T follicular helper cell (primary cell): ENCODE results near the gene DIP2C.
"Not testable (repeated sequence)": the region's sequence is repeated elsewhere in the genome, so short reads cannot be mapped to it uniquely, and the experiment has no call there.

ENCODE experiments used
- DNase-seq: peaks from one replicate; pipeline ENCODE4 v3.0.0-alpha.2; 2020; ENCODE audit warnings: low read depth

DIP2C gene

DNA sequence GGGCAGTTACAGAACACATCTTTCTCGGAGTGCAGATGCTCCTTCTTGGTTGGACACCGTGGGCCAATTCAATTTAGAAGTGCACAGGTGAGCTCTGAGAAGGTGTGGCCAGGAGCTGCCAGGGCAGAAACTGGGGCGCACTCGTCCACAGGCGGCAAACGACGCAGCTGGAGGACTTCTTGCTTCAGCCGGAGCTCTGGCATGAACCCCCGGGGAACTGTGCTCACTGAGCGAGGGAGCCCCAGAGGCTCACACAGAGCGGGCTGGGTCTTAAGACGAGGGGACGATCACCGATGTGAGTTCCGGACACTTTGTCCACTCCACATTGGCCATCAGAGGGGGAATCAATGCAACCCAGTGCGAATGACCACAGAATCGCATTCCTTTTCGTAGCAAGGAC, 413.8 kb downstream of the DIP2C start:
- DNase-seq: no peak

GRCh38 chr10:274866-275265, 414.6 kb downstream of the DIP2C start:
- DNase-seq: no peak

GRCh38 chr10:273088-273487, 416.4 kb downstream of the DIP2C start:
- no peak for DNase-seq

DNA sequence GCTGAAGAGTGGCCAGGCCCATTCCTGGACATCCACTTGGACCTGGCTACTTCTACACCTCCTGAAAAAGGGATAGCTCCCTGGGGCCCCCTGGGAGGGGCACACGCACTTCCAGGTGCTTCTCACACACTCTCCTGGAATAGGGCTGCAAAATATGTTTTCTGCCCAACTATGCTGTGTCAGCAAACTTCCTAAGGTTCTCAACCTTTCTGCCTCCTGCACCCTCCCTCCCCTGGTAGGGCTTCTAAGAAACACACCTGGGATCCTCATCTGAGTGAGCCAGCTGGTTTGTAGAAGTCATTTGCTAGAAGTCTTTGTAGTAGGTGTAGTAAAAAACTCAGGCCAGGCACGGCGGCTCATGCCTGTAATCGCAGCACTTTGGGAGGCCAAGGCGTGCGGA, 417.7 kb downstream of the DIP2C start:
- no peak for DNase-seq

GRCh38 chr10:271201-271600, 418.3 kb downstream of the DIP2C start:
- DNase-seq: no peak

GRCh38 chr10:269440-270074, 419.9 kb downstream of the DIP2C start:
- DNase-seq: no peak

DNA sequence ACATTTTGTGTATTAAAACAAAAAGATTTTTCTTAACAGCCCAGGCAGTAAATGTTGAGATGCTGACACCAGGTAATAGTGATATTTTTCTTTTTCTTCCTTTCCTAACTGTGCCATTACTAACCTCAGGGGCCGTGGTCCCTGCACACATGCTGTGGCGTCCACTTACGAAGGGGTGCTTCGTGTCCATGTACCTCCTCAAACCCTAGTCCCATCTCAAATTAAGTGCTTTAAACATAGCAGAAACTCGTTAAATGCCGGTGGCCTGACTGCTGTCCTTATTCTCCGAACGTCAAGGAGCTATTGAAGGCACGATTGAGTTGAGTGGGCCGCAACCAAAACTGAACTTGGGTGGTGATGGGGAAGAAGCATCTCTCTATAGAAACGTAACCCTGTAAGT, 421.8 kb downstream of the DIP2C start:
- no peak for DNase-seq

GRCh38 chr10:266974-267425, 422.5 kb downstream of the DIP2C start:
- no peak for DNase-seq

GRCh38 chr10:265816-266588, 423.5 kb downstream of the DIP2C start:
- not testable (repeated sequence) for DNase-seq

GRCh38 chr10:265074-265440, 424.4 kb downstream of the DIP2C start:
- DNase-seq: not testable (repeated sequence)

GRCh38 chr10:264160-265073, 425.1 kb downstream of the DIP2C start:
- DNase-seq: not testable (repeated sequence)

DNA sequence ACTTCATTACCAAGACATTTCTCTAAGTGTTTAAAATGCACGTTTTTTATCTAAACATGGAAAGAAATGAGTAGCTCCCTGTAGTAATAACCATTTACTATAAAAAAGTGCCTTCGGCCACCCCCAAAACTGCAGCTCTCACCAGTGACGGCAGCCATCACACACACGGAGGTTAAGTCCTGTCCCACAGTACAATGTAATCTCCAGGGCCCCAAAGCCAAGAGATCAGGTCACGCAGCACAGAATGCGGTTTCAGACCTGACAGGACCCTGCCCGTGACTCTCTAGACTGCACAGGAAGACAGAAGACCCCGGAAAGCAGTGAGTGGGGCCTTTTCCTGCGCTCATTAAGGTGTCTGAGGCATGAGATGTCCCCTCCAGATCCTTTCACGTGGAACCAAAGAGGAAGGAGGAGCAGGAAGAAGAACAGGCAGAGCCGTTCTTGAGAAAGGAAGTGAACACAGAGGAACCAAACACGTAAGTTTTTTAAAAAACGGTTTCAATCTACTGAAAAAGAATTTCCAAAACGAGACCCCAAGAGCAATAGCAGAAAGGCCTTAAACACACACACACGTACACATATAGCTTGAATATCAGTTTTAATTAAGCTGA, 428.5 kb downstream of the DIP2C start:
- no peak for DNase-seq

- DNase-seq: no peak
Observed at GRCh38 chr10:251982-252582, 437.4 kb downstream of the DIP2C start.

DNA sequence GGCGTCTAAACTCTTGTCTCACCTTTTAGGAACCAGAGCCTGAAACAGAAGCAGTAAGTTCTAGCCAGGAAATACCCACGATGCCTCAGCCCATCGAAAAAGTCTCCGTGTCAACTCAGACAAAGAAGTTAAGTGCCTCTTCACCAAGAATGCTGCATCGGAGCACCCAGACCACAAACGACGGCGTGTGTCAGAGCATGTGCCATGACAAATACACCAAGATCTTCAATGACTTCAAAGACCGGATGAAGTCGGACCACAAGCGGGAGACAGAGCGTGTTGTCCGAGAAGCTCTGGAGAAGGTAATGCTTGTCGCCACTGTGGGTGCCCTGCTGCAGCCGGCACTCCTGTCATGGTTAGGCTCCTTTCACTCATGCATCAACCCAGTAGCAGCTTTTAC, 441.2 kb downstream of the DIP2C start:
- no peak for DNase-seq

- DNase-seq: no peak
Observed at GRCh38 chr10:247480-247879, 442.0 kb downstream of the DIP2C start.

DNA sequence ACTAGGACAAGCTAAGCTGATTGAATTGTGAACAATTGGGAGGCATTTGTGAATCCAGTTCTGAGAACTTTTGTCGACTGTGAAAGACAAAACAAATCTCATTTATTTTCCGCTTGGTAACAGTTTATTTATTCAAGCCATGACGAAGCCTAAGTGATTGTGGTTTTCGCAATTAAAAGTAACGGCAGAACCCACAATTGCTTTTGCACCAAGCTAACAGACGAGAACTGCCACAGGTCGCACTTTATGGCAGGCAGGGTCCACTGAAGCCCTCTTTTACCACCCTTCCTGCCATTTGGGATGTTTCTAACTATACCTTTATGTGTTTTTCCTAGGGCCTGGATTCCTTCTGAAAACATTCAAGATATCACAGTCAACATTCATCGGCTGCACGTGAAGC, 443.0 kb downstream of the DIP2C start:
- no peak for DNase-seq

DNA sequence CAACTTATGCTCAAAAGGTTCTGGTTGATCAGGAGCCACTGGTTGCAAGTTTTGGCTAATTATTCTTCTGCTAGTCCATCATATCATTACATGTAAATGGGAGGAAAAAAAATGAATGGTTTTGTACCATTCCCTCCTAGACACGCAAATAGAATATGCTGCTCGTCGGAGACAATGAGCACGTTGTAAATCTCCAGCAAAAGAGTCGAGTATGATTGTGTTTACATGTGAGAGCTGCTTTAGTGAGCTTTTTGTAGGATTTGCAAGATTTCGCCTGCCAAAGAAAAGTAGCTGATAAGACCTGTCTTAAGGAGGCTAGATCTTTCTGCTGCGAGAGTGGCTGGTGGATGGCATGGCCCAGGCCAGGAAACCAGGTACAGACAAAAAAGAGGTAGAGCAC, 445.2 kb downstream of the DIP2C start:
- no peak for DNase-seq

- no peak for DNase-seq
Observed at GRCh38 chr10:241966-242643, 447.4 kb downstream of the DIP2C start.

DNA sequence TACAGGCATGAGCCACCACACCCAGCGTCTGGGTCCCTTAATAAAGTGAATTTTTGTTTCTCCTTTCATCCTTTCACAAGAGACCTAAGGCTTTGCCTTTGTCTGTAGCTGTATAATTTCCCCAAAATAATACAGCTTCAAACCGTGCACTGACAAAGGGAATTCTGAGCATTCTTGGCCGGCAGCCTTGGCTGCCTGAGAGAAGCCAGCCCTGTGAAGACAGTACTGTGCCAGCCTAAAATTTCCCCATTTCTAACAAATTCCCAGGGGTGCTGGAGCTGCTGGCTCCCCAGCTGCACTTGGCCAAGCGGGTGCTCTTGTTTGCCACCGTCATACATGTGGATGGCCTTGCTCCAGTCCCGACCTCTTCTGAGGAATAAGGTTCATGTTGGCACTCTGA, 448.0 kb downstream of the DIP2C start:
- no peak for DNase-seq

- DNase-seq: no peak
Observed at GRCh38 chr10:239109-239508, 450.4 kb downstream of the DIP2C start.

- DNase-seq: no peak
Observed at GRCh38 chr10:235915-236314, 453.6 kb downstream of the DIP2C start.
